ENCODE data around the gene SH3TC2.

SH3TC2 gene

DNA sequence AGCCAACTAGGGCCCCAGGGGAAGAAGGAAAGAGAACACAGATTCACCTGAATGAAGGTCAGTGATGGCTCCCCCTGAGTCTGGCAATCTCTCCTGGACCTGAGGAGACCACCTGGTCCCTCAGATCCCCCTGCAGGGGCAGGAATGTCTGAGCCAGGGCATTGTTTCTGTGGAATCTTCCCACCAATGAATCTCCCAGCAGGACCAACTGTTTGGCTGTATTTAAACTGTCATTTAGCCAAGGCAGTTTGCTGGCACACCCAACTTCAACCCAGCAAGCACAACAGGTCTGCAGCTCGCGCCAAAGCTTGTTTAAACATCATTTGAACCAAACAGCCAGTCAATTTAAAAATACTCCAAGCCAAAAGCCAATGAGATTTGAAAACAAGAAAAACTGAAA lies 92.6 kb downstream of the SH3TC2 start:
- peak; percentile 45 for DNase-seq (ENCODE audit: low spot score)

DNA sequence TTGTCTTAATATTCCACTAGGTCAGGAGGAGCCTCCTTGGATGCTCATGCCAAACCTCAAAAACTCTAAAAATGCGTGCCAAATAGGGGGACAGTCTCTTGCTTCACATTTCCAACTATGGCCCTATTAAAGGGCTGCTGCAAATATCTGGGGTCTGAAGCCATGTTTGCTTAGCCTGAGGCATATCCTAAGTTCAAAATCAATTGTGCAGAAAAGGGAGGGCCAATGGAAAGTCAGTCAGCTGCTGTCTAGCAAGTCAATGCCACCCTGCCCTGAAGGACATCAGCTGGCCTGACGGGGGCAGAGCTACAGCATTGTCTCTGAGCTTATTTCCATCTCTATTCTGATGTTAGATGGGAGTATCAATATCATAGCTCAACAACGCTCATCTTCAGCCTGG lies 93.6 kb downstream of the SH3TC2 start:
- DNase-seq (ENCODE audit: low spot score), result no peak

DNA sequence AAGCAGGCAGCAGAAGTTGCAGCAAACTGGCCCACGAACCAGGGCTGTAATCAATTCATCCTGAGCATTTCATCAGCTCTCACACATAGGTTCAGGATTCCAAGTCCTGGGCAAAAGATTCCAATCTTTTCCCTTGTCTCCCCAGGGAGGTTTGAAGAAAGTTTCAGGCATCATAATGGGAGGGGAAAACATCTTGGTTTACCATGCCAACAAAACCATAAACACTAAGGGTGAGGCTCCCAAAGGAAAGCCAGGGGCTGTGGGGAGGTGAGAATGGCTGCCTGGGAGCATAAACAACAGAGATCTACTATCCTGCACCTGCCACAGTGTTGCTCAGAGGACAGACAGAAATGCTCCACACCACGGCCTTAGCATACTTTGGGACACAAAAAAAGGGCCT lies 94.6 kb downstream of the SH3TC2 start:
- DNase-seq (ENCODE audit: low spot score), result no peak

DNA sequence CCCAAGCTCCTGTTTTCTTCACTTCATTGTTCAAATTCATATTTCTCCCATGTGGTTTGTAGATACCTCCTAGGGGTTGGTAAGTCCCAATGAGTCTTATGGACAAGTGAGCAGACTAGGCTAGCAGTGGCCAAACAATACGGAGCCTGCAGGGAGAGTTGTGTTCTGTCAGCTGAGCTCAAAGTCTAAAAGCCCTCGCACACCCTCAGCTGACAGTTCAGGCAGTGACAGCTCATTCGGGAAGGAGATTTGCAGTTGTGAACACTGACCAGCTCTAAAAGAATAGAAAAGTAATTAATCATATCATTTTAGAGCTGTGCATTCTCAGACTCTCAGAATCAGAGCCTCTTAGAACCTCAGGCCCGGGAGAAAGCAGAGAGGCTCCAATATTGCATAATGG lies 95.1 kb downstream of the SH3TC2 start:
- DNase-seq (ENCODE audit: low spot score), result no peak

DNA sequence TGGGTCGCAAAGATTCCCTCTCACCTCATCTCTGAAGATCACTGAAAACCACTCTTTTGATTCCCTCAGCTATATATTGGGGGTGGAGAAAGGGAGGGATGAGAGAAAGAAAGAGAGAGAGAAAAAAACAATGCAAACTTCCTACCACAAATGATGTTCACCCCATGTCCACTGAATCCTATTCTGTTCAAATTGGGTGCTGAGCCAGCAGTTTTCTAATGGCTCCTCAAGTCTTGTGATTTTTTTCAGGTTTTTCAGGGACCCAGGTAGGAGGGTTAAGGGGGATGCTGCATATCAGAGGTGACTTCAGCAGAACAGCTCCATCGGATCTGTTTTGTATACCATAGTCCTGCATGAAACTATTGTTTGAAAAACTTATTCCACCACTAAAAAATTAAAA lies 95.9 kb downstream of the SH3TC2 start:
- DNase-seq (ENCODE audit: low spot score), result no peak

DNA sequence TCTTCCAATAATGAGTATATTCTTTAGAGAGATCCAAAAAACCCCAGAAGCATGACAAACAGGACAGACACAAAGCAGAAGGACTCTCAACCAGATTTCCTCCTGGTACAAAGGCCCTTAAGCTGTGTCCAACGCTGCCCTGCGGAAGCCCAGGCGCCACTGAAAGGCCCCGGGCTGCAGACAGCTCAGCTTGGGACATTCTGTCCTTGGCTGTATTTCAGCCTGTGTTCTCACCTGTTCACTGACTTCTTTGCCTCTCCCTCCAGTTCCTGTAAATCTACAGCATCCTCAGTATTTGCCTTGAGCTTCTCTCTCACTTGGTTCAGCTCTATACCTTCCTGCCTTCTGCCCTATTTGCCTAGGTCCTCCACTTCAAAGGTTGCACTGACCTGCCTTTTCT lies 96.5 kb downstream of the SH3TC2 start:
- no peak for DNase-seq (ENCODE audit: low spot score)

DNA sequence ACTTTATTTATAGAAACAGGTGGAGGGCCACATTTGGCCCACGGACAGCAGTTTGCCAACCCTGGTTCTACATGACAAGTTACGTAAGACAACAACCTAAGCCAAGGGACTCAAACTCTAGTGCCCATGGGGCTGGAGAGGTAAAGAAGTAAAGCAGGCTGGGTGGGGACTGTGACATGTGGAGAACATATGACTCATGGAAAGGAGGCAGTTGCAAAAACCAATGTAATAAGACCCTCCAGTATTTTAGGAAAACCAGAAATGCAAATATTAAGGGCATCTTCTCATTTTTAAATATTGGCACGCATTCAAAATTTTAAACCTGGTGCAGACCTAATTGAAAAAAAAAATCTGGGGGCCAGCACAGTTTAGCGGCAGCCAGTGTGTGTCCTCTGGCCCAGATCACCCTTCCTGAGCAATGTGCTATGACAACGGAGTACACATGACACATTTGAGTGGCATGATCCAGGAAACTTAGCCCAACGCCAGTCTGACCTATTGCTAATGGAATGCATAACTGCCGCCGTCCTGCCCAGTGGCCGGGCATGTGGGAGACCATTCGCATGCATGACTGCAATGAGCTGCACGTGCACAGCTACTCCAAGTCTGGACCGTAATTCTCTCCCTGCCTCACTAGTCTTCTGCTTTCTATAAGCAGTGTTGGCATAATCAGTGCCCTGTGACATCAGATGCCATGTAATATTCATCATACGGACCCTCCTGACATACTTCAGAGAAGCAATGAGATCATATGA lies 97.2 kb downstream of the SH3TC2 start:
- peak; percentile 94 for DNase-seq (ENCODE audit: low spot score)

DNA sequence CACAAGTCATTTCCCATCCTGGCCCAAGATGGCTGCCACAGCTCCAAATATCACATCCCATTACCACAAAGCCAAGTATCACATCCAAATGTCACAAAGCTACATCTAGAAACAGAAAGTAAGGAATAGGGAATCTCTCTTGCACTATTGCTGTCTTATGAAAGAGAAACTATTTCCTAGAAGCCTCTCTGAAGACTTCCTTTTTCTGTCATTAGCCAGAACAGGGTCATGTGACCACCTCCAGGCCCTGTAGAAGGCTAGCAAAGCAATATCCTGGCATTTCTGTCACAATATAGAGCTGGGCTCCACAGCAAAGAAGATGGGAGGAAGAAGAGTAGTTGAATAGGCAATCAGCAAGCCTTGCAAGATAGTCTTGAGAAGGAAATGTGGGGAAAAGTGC lies 99.2 kb downstream of the SH3TC2 start:
- DNase-seq (ENCODE audit: low spot score), result no peak

DNA sequence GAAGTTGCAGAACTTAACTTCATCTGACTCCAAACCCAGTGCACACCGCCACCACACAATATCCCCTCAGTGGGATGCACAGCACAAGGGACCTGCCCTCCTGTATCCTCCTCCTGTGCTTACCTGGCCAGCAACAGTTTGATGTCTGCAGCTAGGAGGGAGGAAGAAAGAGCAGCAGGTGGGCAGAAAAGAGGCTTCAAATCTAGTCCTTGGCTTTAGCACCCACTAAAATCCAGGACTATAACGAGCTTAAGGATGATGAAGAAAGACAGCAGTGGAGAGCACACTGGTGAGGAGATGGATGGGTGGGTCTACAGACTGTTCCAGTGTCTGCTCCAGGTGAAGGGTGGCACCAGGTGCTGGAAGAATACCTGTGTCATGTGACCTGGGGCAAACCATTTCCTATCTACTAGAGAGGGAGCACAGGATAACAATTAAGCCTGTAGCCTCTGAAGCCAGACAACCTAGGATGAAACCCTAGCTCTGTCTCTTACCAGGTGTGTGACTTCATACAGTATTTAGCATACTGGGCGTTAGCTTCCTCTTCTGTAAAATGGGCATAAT lies 100.0 kb downstream of the SH3TC2 start:
- DNase-seq (ENCODE audit: low spot score), result no peak

DNA sequence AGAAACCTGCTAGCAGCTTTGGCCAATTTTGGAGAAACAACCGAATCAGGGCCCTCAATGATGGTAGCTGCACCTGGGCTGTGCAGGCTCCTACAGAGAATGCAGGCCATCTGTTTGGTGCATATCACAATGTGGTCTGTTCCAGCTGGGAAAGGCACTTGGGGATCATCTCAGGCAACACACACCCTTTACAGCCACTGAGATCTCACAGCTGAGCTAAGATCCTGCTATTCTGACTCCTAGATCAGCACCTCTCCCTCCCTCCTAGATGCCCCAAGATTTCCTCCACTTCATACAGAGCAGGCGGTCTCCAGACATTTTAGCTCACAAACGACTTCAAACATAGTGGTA lies 100.7 kb downstream of the SH3TC2 start:
- no peak for DNase-seq (ENCODE audit: low spot score)

DNA sequence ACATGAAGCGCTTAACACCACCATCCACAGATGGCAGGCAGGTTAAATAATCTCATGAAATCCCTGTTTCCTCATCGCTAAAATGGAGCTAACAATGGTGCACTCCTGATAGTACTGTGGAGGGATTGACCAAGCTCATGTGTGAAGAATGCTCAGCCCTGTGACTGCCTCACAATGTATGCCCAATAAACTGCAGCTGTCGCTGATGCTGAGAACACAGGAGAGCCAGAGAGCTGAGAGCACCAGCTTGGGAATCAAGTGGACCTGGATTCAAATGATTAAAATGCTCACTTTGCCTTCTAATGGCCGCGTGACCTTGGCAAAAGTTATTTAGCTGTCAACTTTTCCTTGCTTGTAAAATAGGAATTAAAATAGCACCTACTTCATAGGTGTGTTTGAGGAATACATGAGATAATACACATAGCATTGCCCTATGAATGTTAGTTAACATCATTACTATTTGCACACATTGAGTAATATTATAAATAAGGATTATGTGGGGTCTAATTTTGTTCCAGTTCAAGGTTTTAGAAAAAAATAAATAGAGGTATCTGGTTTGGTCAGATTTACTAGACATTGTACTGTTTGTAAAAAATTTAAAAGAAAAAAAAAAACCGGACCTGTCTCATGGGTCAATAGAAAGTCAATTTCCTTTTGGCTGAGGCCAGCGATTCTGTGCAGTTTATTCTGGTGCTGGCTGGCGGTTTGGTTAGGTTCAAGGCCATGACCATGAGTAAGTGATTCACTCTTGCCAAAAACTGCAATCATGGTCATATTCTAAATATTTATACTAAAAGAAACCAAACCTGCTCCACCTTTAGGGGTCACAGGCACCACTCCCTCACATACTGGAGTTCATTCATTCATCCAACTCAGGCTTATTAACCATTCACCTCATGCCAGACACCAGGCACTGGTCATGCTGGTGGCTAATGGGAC lies 101.3 kb downstream of the SH3TC2 start:
- no peak for DNase-seq (ENCODE audit: low spot score)

DNA sequence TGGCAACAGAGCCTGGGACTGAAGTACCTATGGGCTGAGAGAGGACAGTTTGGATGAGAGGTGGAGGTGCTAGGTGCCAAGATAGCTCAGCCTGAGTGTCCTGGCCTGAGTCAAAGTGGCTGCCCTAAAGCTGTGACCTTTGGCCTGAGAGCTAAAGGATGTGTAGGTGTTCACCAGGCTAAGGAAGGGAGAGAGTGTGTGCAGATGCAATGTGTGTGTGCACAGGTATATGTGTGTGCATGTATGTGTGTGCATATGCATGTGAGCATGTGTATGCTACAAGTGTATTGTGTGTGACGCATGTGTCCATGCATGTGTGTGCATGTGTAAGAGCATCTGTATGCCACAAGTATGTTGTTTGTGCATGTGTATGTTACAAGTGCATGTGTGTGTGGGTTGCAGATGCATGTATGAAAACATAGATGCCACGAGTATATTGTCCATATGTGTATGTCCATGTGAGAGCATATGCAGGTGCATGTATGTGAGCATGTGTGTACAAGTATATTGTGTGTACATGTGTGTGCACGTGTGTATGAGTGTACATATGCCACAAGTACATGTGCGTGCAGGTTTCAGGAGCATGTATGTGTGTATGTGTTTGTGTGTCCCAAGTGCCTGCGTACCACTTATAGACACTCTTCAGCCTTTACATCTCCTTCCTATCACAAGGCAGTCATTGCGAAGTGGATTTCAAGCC lies 102.6 kb downstream of the SH3TC2 start:
- no peak for DNase-seq (ENCODE audit: low spot score)

DNA sequence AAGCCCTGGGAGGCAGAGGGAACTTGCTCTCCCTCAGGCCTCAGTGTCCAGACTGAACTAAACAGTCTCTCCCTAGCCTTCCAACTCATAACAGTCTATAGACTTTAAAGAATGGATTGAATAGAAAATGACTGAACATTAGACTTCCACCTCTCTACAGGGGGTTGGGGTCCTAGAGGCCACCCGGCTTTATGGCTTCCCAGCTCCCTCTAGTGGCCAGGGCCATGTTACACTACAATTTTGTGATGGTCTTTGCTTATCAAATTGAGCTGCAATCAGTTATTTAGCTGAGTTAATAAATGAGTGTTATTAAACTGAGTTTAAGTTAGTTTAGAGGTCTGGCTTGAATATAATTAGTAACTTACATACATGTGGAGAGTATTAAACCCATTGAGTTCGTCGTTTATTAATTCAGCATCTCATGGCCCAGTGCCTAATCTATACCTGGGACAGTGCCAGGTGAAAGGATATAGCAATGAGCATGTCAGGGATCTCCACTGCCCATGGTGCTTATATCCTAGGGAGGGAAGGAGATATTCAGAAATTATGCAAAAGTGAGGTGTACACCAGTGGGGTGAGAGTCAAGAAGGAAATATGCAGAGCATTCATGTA lies 105.2 kb downstream of the SH3TC2 start:
- peak; percentile 53 for DNase-seq (ENCODE audit: low spot score)

DNA sequence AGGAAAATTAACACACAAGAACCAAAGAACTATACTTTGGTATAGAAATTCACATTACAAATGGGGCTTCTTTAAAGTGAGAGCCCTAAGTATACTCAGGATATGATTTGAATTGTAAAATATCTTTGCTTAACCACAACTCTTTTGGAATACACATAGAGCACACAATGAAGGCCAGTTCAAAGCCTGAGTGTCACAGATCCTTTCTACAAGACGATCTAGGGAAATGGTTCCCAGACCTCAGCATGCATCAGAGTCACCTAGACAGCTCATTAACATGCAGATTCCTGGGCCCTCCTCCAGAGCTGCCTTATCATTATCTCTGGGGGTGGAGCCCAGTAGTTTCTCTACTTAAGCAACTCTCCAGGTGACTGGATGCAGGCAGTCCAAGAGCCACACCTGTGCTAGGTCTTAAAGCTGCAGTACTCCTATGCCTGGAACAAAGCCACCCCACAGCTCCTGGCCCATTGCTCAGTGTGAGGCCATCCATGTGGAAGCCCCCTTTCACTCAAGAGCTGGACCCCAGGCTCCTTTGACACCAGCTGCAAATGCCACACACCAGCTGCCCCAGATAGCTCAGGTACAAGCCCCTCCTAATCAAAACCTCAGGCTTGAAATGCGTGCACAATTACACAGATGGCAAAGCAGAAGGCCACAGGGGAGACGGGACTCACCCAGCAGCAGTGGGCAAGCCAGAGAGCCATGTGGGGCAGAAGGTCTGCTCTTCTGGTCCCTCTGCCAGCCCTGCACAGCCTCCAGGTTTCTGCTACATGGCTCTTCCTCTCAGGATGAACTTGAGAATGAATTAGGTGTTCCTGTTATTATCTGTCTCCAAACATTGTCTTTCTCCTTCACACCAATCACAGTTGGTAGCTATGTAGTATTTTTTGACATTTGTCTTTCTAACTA lies 106.1 kb downstream of the SH3TC2 start:
- no peak for DNase-seq (ENCODE audit: low spot score)
